H1 (cell line): ENCODE results near the gene RIN3.

Experiments
- POLR2A ChIP-seq, 2 experiments: IDR thresholded peaks; 1 replicate in 1 of 2; 2 replicates in 1 of 2; pipeline ENCODE4 v1.6.1; 2011; ENCODE audit warnings: low read depth in 2 of 2, low read length in 2 of 2, mild to moderate bottlenecking in 2 of 2; ENCODE audit errors: control extremely low read depth in 1 of 2
- TAF1 ChIP-seq: IDR thresholded peaks from 2 replicates; pipeline ENCODE4 v1.6.1; 2011; ENCODE audit warnings: mild to moderate bottlenecking, low read depth, low read length
- TF ChIP-seq, protein P1 (sequence below), 3 experiments: IDR thresholded peaks; 1 replicate in 2 of 3; 2 replicates in 1 of 3; pipeline versions ENCODE4 v1.5.1 to v1.6.1; 2011; ENCODE audit warnings: low read length in 3 of 3, mild to moderate bottlenecking in 3 of 3, inconsistent platforms in 2 of 3, low read depth in 1 of 3, moderate library complexity in 1 of 3; ENCODE audit not compliant: insufficient read depth in 1 of 3; ENCODE audit errors: control extremely low read depth in 1 of 3

DNA sequence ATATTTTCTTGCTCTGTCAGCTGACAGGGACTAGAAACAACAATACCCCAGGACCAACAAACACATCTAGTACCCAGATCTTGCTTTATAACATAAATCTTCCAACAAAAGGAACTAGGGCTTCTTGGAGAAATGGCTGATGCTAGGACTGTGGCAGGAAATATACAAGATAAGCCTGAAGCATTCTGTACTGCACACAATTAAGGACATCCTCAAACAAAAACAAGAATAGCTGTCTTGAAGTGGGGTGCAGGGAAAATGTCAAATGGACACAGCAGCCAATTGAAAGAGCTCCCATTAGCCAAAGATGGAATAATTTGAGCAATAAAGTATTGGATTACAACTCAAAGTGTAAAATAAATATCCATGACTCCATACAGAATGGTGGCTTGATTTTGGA, 184.8 kb downstream of the RIN3 start:
- TF ChIP-seq, protein P1, sequence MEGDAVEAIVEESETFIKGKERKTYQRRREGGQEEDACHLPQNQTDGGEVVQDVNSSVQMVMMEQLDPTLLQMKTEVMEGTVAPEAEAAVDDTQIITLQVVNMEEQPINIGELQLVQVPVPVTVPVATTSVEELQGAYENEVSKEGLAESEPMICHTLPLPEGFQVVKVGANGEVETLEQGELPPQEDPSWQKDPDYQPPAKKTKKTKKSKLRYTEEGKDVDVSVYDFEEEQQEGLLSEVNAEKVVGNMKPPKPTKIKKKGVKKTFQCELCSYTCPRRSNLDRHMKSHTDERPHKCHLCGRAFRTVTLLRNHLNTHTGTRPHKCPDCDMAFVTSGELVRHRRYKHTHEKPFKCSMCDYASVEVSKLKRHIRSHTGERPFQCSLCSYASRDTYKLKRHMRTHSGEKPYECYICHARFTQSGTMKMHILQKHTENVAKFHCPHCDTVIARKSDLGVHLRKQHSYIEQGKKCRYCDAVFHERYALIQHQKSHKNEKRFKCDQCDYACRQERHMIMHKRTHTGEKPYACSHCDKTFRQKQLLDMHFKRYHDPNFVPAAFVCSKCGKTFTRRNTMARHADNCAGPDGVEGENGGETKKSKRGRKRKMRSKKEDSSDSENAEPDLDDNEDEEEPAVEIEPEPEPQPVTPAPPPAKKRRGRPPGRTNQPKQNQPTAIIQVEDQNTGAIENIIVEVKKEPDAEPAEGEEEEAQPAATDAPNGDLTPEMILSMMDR (IDR thresholded peaks at IDR 0.05; ENCODE audit: control extremely low read depth in 1 of 3, insufficient read depth in 1 of 3, low read depth in 1 of 3, low read length in 3 of 3): no peak
- no peak for TF ChIP-seq POLR2A (IDR thresholded peaks at IDR 0.05; ENCODE audit: control extremely low read depth in 1 of 2, low read depth in 2 of 2, low read length in 2 of 2)
- TF ChIP-seq TAF1: no peak
